ENCODE measurements around the gene METAP1D. TPM values are rescaled to one million over a fixed set of nuclear protein-coding genes. Genes with fewer than 3 reads are reported as not detected.

Gene METAP1D
- 6.2 and 8.3 TPM in 2 replicates for polyA plus RNA-seq (2011; rRNA removed)
- polyA minus RNA-seq (2011; rRNA and poly(A)+ RNA removed): 5.2 and 8.8 TPM in 2 replicates

DNA sequence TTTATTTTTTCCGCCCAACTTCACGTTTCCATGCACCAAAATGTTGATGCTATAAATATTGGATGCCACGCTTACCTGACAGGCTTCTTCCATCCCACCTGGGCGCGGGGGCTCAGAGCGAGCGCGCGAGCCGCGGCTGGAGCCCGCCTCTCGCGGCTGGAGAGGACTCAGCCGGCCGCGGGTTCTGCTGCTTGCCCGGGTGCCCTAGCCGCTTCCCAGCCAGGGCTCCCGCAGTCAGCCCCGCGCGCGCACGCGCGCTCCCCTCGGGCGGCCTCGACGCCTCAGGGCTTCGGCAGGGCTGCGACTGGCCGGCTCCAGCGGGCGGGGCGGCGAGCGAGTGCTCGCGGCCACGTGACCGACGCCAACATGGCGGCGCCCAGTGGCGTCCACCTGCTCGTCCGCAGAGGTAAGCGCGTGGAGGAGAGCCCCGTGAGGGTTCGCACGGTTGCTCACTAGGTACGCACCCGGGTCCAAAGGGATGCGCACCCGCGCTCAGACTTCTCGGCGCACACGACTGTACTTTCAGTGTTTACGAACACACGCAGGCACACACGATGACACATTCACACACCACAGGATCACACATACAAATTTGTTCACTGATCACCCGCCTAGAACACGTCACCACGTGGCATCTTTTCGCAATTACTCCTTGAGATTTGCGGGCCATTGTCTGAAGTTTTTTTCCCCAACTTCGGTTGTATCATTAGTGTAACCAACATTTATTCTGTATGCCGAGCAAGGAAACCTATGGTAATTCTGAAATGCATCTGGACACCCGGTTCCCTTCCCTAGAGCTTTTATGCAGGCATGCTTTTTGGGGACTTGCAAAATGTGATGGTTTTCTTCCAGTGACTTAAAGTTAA, at the start of gene METAP1D:
Gene METAP1D, plus strand, starts transcription at position 350 of the 866 bp plus-strand sequence. Its CDS starts 17 bp downstream, at position 367.
- ChIA-PET CTCF (interaction anchor here (1.0 kb wide), 1 partner anchor 462 kb away, joined by 3 read pairs; no protein-coding TSS in a partner anchor), POLR2A (interaction anchor here (0.7 kb wide), 1 partner anchor 117 kb away, joined by 5 read pairs; no protein-coding TSS in a partner anchor)
- Histone ChIP-seq H3K9me3 (ENCODE audit: control insufficient read depth, insufficient read depth, low read length) (no peaks in the 10 kb centered on the region), H3K4me3 (ENCODE audit: low read depth, low read length) (peak within 1 kb of the TSS; percentile 97), H3K27ac (ENCODE audit: low read depth, low read length) (peak within 1 kb of the TSS; percentile 73), H3K27me3 (ENCODE audit: control insufficient read depth, insufficient read depth, low read length) (no peaks in the 10 kb centered on the region)
- DNase-seq (ENCODE audit: low read depth, low spot score): peak; percentile 70
- TF ChIP-seq, protein P1, sequence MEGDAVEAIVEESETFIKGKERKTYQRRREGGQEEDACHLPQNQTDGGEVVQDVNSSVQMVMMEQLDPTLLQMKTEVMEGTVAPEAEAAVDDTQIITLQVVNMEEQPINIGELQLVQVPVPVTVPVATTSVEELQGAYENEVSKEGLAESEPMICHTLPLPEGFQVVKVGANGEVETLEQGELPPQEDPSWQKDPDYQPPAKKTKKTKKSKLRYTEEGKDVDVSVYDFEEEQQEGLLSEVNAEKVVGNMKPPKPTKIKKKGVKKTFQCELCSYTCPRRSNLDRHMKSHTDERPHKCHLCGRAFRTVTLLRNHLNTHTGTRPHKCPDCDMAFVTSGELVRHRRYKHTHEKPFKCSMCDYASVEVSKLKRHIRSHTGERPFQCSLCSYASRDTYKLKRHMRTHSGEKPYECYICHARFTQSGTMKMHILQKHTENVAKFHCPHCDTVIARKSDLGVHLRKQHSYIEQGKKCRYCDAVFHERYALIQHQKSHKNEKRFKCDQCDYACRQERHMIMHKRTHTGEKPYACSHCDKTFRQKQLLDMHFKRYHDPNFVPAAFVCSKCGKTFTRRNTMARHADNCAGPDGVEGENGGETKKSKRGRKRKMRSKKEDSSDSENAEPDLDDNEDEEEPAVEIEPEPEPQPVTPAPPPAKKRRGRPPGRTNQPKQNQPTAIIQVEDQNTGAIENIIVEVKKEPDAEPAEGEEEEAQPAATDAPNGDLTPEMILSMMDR (IDR thresholded peaks at IDR 0.05; ENCODE audit: low read depth, low read length): 0 out of 2 replicates have a peak, but pooled peaks have one; percentile 4

DNA sequence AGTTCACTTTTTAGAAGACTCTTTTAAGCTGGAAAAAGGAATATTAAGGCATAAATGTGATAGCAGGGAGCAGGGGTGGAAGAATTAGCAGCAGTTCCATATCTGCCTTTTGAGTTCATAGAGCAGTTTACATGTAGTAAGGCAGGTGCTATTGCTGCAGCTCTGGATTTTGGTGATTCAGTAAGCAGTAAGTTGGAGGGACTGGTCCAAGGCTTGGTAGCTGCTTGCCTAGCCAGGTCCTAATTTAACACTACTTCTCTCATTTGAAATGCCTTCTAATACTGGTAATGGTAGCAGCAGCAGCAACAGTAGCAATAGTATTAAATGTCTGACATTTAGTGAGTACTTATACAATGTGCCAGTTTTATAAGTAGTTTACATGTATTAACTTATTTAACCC, 47.5 kb upstream of the METAP1D start:
- ChIA-PET POLR2A (no interaction called here), CTCF (no interaction called here)
- H3K27me3 ChIP-seq (ENCODE audit: control insufficient read depth, insufficient read depth, low read length): no peaks in the 10 kb centered on the region
- DNase-seq (ENCODE audit: low read depth, low spot score): no peak
- no peak overlapping the region for H3K4me3 ChIP-seq (ENCODE audit: low read depth, low read length)
- H3K27ac ChIP-seq (ENCODE audit: low read depth, low read length): no peak overlapping the region
- TF ChIP-seq, protein P1 (IDR thresholded peaks at IDR 0.05; ENCODE audit: low read depth, low read length): no peak
- H3K9me3 ChIP-seq (ENCODE audit: control insufficient read depth, insufficient read depth, low read length): no peaks in the 10 kb centered on the region

GRCh38 chr2:171952748-171953147, 47.0 kb upstream of the METAP1D start:
- TF ChIP-seq, protein P1 (IDR thresholded peaks at IDR 0.05; ENCODE audit: low read depth, low read length): no peak
- no peaks in the 10 kb centered on the region for H3K9me3 ChIP-seq (ENCODE audit: control insufficient read depth, insufficient read depth, low read length)
- ChIA-PET CTCF (no interaction called here), POLR2A (no interaction called here)
- H3K27ac ChIP-seq (ENCODE audit: low read depth, low read length): no peak overlapping the region
- DNase-seq (ENCODE audit: low read depth, low spot score): no peak
- no peaks in the 10 kb centered on the region for H3K27me3 ChIP-seq (ENCODE audit: control insufficient read depth, insufficient read depth, low read length)
- no peak overlapping the region for H3K4me3 ChIP-seq (ENCODE audit: low read depth, low read length)

DNA sequence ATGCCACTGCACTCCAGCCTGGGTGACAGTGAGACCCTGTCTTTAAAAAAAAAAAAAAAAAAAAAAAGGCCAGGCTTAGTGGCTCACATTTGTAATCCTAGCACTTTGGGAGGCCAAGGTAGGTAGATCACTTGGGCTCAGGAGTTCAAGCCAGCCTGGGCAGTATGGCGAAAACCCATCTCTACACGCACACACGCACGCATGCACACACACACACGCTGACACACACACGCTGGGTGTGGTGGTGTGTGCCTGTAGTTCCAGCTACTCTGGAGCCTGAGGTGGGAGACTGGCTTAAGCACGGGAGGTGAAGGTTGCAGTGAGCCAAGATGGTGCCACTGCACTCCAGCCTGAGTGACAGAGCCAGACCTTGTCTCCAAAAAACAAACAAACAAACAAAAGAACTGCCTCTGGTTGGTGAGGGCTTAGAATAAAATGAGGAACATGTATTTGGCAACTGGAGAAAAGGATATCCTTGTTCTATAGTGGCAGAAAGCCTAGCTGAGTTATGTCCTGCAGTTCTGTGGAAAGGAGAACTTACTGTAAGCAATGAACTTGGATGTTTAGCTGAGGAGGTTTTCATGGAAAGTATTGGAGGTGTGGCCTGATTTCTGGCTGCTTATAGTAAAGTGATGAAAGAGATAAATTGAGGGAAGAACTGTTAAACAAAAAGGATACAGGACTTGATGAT, 43.5 kb upstream of the METAP1D start:
- Histone ChIP-seq H3K4me3 (ENCODE audit: low read depth, low read length) (no peak overlapping the region), H3K9me3 (ENCODE audit: control insufficient read depth, insufficient read depth, low read length) (no peaks in the 10 kb centered on the region), H3K27ac (ENCODE audit: low read depth, low read length) (no peak overlapping the region), H3K27me3 (ENCODE audit: control insufficient read depth, insufficient read depth, low read length) (no peaks in the 10 kb centered on the region)
- no peak for DNase-seq (ENCODE audit: low read depth, low spot score)
- ChIA-PET POLR2A (no interaction called here), CTCF (no interaction called here)
- TF ChIP-seq, protein P1 (IDR thresholded peaks at IDR 0.05; ENCODE audit: low read depth, low read length): no peak

- no peak for DNase-seq (ENCODE audit: low read depth, low spot score)
- ChIA-PET CTCF (no interaction called here), POLR2A (no interaction called here)
- no peaks in the 10 kb centered on the region for H3K9me3 ChIP-seq (ENCODE audit: control insufficient read depth, insufficient read depth, low read length)
- no peak overlapping the region for H3K4me3 ChIP-seq (ENCODE audit: low read depth, low read length)
- H3K27me3 ChIP-seq (ENCODE audit: control insufficient read depth, insufficient read depth, low read length): no peaks in the 10 kb centered on the region
- H3K27ac ChIP-seq (ENCODE audit: low read depth, low read length): no peak overlapping the region
- TF ChIP-seq, protein P1 (IDR thresholded peaks at IDR 0.05; ENCODE audit: low read depth, low read length): no peak
Measured at GRCh38 chr2:171957061-171957460, 42.7 kb upstream of the METAP1D start.
